HepG2 (cell line): ENCODE measurements around the gene ZFYVE28. TPM values are rescaled to one million over a fixed set of nuclear protein-coding genes. Genes with fewer than 3 reads are reported as not detected.
A peak's percentile ranks its signal among the peaks of the same experiment; 100 is the strongest.

Source experiments
- ARNT ChIP-seq: fragments of 450-650 bp; IDR thresholded peaks from 2 replicates; pipeline ENCODE4 v1.6.1; 2017
- ELF1 ChIP-seq: sonication (generic); formaldehyde crosslinking; IDR thresholded peaks from 2 replicates; pipeline ENCODE4 v1.4.0; 2020; ENCODE audit warnings: missing genetic modification reagents
- HNRNPL ChIP-seq: fragments of 200-400 bp; formaldehyde crosslinking; IDR thresholded peaks from 2 replicates; pipeline ENCODE4 v1.6.1; 2017; ENCODE audit warnings: mild to moderate bottlenecking, low read depth, low read length
- HNRNPUL1 ChIP-seq: fragments of 200-400 bp; formaldehyde crosslinking; IDR thresholded peaks from 2 replicates; pipeline ENCODE4 v1.6.1; 2017; ENCODE audit warnings: low read depth, mild to moderate bottlenecking, low read length, moderate library complexity
- MXD4 ChIP-seq: IDR thresholded peaks from 2 replicates; pipeline ENCODE4 v1.6.1; 2016; ENCODE audit warnings: mild to moderate bottlenecking, missing biosample characterization, missing genetic modification reagents
- NAIF1 ChIP-seq: sonication (generic); formaldehyde crosslinking; IDR thresholded peaks from 2 replicates; pipeline ENCODE4 v1.5.0; 2020; ENCODE audit warnings: mild to moderate bottlenecking, missing genetic modification reagents, borderline replicate concordance
- NFATC3 ChIP-seq: sonication (generic); formaldehyde crosslinking; IDR thresholded peaks from 2 replicates; pipeline ENCODE4 v1.5.1; 2020; ENCODE audit warnings: mild to moderate bottlenecking, missing genetic modification reagents
- TOE1 ChIP-seq: sonication (generic); formaldehyde crosslinking; IDR thresholded peaks from 2 replicates; pipeline ENCODE4 v1.4.0; 2020; ENCODE audit warnings: mild to moderate bottlenecking, missing genetic modification reagents
- ZNF230 ChIP-seq: sonication (generic); formaldehyde crosslinking; IDR thresholded peaks from 2 replicates; pipeline ENCODE4 v1.4.0; 2020; ENCODE audit warnings: mild to moderate bottlenecking, missing genetic modification reagents
- ZNF501 ChIP-seq: sonication (generic); formaldehyde crosslinking; IDR thresholded peaks from 2 replicates; pipeline ENCODE4 v1.5.1; 2020; ENCODE audit warnings: mild to moderate bottlenecking, moderate library complexity, missing genetic modification reagents
- ZNF629 ChIP-seq: sonication (generic); formaldehyde crosslinking; conservative IDR thresholded peaks from 2 replicates; pipeline ENCODE4 v1.5.0; 2020; ENCODE audit warnings: missing genetic modification reagents
- ZNF746 ChIP-seq: sonication (generic); formaldehyde crosslinking; IDR thresholded peaks from 2 replicates; pipeline ENCODE4 v1.8.0; 2022; ENCODE audit warnings: mild to moderate bottlenecking, missing genetic modification reagents
- polyA plus RNA-seq, 8 experiments: library from polyadenylated mRNA; depleted of rRNA in 3 of 8; stranded (reverse) in 7 of 8; unstranded in 1 of 8; fragments of >200 nt; fragmentation: Illumina TruSeq in 4 of 8; extraction: Trizol in 4 of 8; gene quantifications; 2 replicates each; pipeline versions ENCODE4 v1.2.1 to v1.2.3, GENCODE V29; 2011 to 2016; ENCODE audit warnings: low read depth in 4 of 8, missing spikeins in 1 of 8, mixed read lengths in 1 of 8; ENCODE audit not compliant: insufficient read depth in 1 of 8
- total RNA-seq, 5 experiments: library from RNA; depleted of rRNA; stranded (reverse); fragments of >200 nt; fragmentation: Illumina TruSeq; extraction: Trizol; gene quantifications; 2 replicates each; pipeline ENCODE4 v1.2.3, GENCODE V29; 2016; ENCODE audit warnings: low read depth in 1 of 5
- TF ChIP-seq, protein P1 (sequence below): sonication (generic); formaldehyde crosslinking; conservative IDR thresholded peaks from 2 replicates; pipeline ENCODE4 v1.8.0; 2022; ENCODE audit warnings: missing genetic modification reagents
- TF ChIP-seq, protein P2 (sequence below): sonication (generic); formaldehyde crosslinking; IDR thresholded peaks from 2 replicates; pipeline ENCODE4 v1.8.0; 2022; ENCODE audit warnings: missing genetic modification reagents, mild to moderate bottlenecking, borderline replicate concordance
- TF ChIP-seq, protein P3 (sequence below): sonication (generic); formaldehyde crosslinking; IDR thresholded peaks from 2 replicates; pipeline ENCODE4 v1.9.0; 2021; ENCODE audit warnings: missing genetic modification reagents, mild to moderate bottlenecking, borderline replicate concordance
- TF ChIP-seq, protein P4 (sequence below): sonication (generic); formaldehyde crosslinking; IDR thresholded peaks from 2 replicates; pipeline ENCODE4 v1.4.0; 2020; ENCODE audit warnings: mild to moderate bottlenecking, missing genetic modification reagents, borderline replicate concordance
- TF ChIP-seq, protein P5 (sequence below): sonication (generic); formaldehyde crosslinking; IDR thresholded peaks from 2 replicates; pipeline ENCODE4 v1.5.1; 2020; ENCODE audit warnings: missing genetic modification reagents, mild to moderate bottlenecking, borderline replicate concordance

The ZFYVE28 gene
- total and polyA plus RNA-seq, 2 of the 13 experiments (the other 11 are each of a cell fraction or from before 2014, with no cell fraction given): 0.12 to 0.22 TPM

DNA sequence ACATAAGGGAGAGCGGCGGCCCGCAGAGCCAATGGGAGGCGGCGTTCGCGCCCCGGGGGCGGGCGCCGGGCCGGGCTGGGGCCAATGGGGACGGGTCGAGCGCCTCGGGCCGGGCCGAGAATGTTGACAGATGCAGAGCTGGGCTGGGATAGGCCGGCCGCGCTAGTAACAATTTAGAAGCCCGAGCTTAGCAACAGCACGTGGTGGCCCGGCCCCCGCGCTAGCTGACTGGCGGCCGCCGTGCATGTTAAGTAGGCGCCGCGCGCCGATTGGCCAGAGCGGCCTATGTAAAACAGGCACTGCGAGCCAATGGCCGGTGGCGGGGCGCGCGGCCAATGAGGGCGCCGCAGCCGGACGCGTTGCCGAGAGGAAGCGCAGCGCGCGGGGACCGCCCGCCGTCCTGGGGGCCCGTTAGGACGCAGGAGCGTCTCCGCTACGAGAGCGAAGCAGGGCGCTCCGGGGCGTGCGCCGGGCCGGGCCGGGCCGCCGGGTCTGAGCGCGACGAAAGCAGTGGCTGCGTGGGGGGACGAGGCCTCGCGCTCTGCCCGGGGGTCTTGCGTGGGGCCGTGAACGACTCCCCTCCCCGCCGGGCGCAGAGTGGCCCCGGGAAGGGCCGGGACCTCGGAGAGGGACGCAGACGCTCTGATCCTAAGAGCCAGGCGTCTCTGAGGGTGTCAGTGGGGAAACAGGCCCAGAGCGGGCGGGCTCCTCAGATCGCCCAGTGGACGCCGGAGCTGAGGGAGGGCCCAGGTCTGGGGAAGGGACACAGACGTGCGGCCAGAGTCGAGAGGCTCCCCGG, 156.1 kb downstream of the ZFYVE28 start (continued):
- TF ChIP-seq ZNF501 (CRISPR knock-in tag): peak; percentile 91
- no peak for TF ChIP-seq TOE1 (CRISPR knock-in tag)
- no peak for TF ChIP-seq ZNF629
- no peak for TF ChIP-seq NAIF1 (CRISPR knock-in tag)
- peak; percentile 67 for TF ChIP-seq MXD4
- TF ChIP-seq, protein P1, sequence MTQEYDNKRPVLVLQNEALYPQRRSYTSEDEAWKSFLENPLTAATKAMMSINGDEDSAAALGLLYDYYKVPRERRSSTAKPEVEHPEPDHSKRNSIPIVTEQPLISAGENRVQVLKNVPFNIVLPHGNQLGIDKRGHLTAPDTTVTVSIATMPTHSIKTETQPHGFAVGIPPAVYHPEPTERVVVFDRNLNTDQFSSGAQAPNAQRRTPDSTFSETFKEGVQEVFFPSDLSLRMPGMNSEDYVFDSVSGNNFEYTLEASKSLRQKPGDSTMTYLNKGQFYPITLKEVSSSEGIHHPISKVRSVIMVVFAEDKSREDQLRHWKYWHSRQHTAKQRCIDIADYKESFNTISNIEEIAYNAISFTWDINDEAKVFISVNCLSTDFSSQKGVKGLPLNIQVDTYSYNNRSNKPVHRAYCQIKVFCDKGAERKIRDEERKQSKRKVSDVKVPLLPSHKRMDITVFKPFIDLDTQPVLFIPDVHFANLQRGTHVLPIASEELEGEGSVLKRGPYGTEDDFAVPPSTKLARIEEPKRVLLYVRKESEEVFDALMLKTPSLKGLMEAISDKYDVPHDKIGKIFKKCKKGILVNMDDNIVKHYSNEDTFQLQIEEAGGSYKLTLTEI: no peak
- peak; percentile 68; the same call in 1 of the 2 replicates for TF ChIP-seq ZNF230
- TF ChIP-seq, protein P2, sequence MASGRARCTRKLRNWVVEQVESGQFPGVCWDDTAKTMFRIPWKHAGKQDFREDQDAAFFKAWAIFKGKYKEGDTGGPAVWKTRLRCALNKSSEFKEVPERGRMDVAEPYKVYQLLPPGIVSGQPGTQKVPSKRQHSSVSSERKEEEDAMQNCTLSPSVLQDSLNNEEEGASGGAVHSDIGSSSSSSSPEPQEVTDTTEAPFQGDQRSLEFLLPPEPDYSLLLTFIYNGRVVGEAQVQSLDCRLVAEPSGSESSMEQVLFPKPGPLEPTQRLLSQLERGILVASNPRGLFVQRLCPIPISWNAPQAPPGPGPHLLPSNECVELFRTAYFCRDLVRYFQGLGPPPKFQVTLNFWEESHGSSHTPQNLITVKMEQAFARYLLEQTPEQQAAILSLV (CRISPR knock-in tag): peak; percentile 94
- TF ChIP-seq, protein P3, sequence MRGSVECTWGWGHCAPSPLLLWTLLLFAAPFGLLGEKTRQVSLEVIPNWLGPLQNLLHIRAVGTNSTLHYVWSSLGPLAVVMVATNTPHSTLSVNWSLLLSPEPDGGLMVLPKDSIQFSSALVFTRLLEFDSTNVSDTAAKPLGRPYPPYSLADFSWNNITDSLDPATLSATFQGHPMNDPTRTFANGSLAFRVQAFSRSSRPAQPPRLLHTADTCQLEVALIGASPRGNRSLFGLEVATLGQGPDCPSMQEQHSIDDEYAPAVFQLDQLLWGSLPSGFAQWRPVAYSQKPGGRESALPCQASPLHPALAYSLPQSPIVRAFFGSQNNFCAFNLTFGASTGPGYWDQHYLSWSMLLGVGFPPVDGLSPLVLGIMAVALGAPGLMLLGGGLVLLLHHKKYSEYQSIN: no peak
- TF ChIP-seq ZNF746 (CRISPR knock-in tag): peak; percentile 7; the same call in 1 of the 2 replicates
- TF ChIP-seq, protein P4, sequence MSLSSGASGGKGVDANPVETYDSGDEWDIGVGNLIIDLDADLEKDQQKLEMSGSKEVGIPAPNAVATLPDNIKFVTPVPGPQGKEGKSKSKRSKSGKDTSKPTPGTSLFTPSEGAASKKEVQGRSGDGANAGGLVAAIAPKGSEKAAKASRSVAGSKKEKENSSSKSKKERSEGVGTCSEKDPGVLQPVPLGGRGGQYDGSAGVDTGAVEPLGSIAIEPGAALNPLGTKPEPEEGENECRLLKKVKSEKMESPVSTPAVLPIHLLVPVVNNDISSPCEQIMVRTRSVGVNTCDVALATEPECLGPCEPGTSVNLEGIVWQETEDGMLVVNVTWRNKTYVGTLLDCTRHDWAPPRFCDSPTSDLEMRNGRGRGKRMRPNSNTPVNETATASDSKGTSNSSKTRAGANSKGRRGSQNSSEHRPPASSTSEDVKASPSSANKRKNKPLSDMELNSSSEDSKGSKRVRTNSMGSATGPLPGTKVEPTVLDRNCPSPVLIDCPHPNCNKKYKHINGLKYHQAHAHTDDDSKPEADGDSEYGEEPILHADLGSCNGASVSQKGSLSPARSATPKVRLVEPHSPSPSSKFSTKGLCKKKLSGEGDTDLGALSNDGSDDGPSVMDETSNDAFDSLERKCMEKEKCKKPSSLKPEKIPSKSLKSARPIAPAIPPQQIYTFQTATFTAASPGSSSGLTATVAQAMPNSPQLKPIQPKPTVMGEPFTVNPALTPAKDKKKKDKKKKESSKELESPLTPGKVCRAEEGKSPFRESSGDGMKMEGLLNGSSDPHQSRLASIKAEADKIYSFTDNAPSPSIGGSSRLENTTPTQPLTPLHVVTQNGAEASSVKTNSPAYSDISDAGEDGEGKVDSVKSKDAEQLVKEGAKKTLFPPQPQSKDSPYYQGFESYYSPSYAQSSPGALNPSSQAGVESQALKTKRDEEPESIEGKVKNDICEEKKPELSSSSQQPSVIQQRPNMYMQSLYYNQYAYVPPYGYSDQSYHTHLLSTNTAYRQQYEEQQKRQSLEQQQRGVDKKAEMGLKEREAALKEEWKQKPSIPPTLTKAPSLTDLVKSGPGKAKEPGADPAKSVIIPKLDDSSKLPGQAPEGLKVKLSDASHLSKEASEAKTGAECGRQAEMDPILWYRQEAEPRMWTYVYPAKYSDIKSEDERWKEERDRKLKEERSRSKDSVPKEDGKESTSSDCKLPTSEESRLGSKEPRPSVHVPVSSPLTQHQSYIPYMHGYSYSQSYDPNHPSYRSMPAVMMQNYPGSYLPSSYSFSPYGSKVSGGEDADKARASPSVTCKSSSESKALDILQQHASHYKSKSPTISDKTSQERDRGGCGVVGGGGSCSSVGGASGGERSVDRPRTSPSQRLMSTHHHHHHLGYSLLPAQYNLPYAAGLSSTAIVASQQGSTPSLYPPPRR (CRISPR knock-in tag): no peak
- TF ChIP-seq HNRNPUL1: no peak
- TF ChIP-seq HNRNPL: no peak
- no peak for TF ChIP-seq NFATC3 (CRISPR knock-in tag)
- no peak for TF ChIP-seq ARNT
- TF ChIP-seq ELF1 (CRISPR knock-in tag): no peak
- TF ChIP-seq, protein P5, sequence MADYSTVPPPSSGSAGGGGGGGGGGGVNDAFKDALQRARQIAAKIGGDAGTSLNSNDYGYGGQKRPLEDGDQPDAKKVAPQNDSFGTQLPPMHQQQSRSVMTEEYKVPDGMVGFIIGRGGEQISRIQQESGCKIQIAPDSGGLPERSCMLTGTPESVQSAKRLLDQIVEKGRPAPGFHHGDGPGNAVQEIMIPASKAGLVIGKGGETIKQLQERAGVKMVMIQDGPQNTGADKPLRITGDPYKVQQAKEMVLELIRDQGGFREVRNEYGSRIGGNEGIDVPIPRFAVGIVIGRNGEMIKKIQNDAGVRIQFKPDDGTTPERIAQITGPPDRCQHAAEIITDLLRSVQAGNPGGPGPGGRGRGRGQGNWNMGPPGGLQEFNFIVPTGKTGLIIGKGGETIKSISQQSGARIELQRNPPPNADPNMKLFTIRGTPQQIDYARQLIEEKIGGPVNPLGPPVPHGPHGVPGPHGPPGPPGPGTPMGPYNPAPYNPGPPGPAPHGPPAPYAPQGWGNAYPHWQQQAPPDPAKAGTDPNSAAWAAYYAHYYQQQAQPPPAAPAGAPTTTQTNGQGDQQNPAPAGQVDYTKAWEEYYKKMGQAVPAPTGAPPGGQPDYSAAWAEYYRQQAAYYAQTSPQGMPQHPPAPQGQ (CRISPR knock-in tag): no peak; the same call in 1 of the 2 replicates
